Left ventricle myocardium inferior (tissue), 1 donor: Measurements from ENCODE around the gene A3GALT2. TPM values are rescaled to one million over a fixed set of nuclear protein-coding genes. Genes with fewer than 3 reads are reported as not detected.

Experiments
- DNase-seq: peaks from one replicate; pipeline ENCODE4 v3.0.0-alpha.2; 2020
- H3K27ac ChIP-seq: fragments of 200-600 bp; replicated peaks from 2 replicates; pipeline ENCODE4 v1.8.0; 2021
- H3K27me3 ChIP-seq: fragments of 200-600 bp; 2 replicates; pipeline ENCODE4 v1.8.0; 2021; ENCODE audit warnings: low read depth
- H3K36me3 ChIP-seq: fragments of 200-600 bp; 2 replicates; pipeline ENCODE4 v1.8.0; 2021
- H3K4me1 ChIP-seq: fragments of 200-600 bp; 2 replicates; pipeline ENCODE4 v1.8.0; 2021
- H3K4me3 ChIP-seq: fragments of 200-600 bp; 2 replicates; pipeline ENCODE4 v1.8.0; 2021; ENCODE audit warnings: mild to moderate bottlenecking, moderate library complexity
- H3K9me3 ChIP-seq: fragments of 200-600 bp; replicated peaks from 2 replicates; pipeline ENCODE4 v1.8.0; 2021
- intact Hi-C: fragments of 100-400 bp; cut with micrococcal nuclease; formaldehyde crosslinking; loops from one replicate; pipeline ENCODE4 v1.11.0; 2022
- total RNA-seq: library from RNA; stranded (reverse); fragmentation: NEBNext Ultra II Directional; extraction: Animal tissue kit (Norgen Biotek cat#: 25700); gene quantifications from one replicate; pipeline ENCODE4 v1.2.1, GENCODE V29; 2021
- TF ChIP-seq, protein P1 (sequence below): fragments of 200-600 bp; IDR thresholded peaks from 2 replicates; pipeline ENCODE4 v1.8.0; 2021; ENCODE audit warnings: antibody characterized with exemption, mild to moderate bottlenecking, borderline replicate concordance
- donor health status: DM: no; HTN: yes; CAD: no; lungs with severe emphysema.

A3GALT2 gene
- total RNA-seq, 1 donor from 2014 or later: not detected

DNA sequence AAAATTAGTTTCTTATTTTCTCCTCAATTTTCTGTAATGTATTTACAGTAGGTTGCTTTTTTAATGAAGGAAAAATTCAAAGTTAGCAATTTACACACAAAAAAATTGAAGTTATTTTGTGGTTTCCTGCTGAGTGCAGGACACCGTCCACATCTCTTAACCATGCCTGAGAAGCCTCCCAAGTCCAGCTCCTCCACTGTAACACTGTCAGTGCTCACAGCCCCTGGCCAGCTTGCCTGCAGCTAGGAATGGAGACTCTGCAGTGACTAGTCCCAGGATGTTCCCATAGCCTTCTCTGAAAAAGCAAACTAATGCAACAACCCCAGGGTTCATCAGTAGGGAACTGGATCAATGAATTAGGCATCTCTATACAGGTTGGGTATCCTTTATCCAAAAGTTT lies 3.5 kb downstream of the A3GALT2 start:
- no peak for DNase-seq
- TF ChIP-seq, protein P1, sequence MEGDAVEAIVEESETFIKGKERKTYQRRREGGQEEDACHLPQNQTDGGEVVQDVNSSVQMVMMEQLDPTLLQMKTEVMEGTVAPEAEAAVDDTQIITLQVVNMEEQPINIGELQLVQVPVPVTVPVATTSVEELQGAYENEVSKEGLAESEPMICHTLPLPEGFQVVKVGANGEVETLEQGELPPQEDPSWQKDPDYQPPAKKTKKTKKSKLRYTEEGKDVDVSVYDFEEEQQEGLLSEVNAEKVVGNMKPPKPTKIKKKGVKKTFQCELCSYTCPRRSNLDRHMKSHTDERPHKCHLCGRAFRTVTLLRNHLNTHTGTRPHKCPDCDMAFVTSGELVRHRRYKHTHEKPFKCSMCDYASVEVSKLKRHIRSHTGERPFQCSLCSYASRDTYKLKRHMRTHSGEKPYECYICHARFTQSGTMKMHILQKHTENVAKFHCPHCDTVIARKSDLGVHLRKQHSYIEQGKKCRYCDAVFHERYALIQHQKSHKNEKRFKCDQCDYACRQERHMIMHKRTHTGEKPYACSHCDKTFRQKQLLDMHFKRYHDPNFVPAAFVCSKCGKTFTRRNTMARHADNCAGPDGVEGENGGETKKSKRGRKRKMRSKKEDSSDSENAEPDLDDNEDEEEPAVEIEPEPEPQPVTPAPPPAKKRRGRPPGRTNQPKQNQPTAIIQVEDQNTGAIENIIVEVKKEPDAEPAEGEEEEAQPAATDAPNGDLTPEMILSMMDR: no peak
- Histone ChIP-seq H3K4me3 (no peak overlapping the region), H3K27ac (no peak overlapping the region), H3K27me3 (no peaks in the 10 kb centered on the region), H3K4me1 (no peaks in the 10 kb centered on the region), H3K9me3 (no peaks in the 10 kb centered on the region), H3K36me3 (peaks cover 1% of the 10 kb centered on the region)
- intact Hi-C loops: no loop called here

GRCh38 chr1:33316601-33317000 lies 4.3 kb downstream of the A3GALT2 start:
- intact Hi-C loops: no loop called here
- H3K27ac ChIP-seq: no peak overlapping the region
- no peaks in the 10 kb centered on the region for H3K27me3 ChIP-seq
- TF ChIP-seq, protein P1: no peak
- H3K4me3 ChIP-seq: no peak overlapping the region
- H3K4me1 ChIP-seq: no peaks in the 10 kb centered on the region
- no peaks in the 10 kb centered on the region for H3K9me3 ChIP-seq
- no peaks in the 10 kb centered on the region for H3K36me3 ChIP-seq
- DNase-seq: no peak

- H3K4me3 ChIP-seq: no peak overlapping the region
- H3K4me1 ChIP-seq: no peaks in the 10 kb centered on the region
- H3K27me3 ChIP-seq: no peaks in the 10 kb centered on the region
- TF ChIP-seq, protein P1: no peak
- no peaks in the 10 kb centered on the region for H3K36me3 ChIP-seq
- H3K27ac ChIP-seq: no peak overlapping the region
- no peaks in the 10 kb centered on the region for H3K9me3 ChIP-seq
- no peak for DNase-seq
- intact Hi-C loops: no loop called here
Observed at GRCh38 chr1:33314416-33314815, 6.5 kb downstream of the A3GALT2 start.

- DNase-seq: no peak
Observed at GRCh38 chr1:33312413-33312749, 8.5 kb downstream of the A3GALT2 start.

DNA sequence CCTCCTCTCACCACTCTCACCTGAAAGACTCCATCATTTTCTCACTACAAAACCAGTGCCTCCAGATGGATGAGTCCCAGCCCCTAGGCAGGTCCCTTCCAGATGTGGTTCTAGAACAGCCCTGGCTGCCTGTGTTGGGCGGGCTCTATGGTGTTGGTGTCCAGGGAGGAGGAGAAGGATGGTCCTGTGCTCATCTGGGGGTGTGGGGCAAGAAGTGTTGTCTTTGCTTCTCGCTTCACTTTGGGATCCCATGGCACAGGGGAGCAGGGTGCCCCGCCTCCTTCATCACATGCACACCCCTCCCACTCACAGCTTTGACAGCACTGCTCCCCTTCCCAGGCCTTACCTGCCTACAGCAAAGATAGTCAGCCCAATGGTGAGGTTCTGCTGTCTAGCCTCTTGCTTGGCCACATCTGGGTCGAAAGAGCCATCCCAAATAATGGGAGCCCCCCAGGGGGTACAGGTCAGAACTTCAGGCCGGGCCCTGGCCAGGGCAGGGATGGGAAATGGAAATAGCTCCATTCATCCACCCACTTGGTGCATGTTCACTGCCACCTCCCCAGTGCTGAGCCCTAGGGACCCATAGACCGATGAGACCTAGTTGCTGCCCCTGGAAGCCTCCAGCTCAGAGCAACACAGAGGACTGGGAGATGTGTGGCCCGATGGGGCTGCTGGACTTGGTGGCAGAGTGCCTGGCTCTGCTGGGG lies 9.0 kb downstream of the A3GALT2 start:
- Histone ChIP-seq H3K4me3 (no peak overlapping the region), H3K27me3 (peaks cover 3% of the 10 kb centered on the region), H3K9me3 (no peaks in the 10 kb centered on the region), H3K36me3 (no peaks in the 10 kb centered on the region), H3K27ac (no peak overlapping the region), H3K4me1 (peaks cover 3% of the 10 kb centered on the region)
- no peak for DNase-seq
- TF ChIP-seq, protein P1: no peak
- intact Hi-C loops: no loop called here

More at GRCh38 chr1:33312413-33312749, 8.5 kb downstream of the A3GALT2 start:
- Histone ChIP-seq H3K27ac (no peak overlapping the region), H3K36me3 (no peaks in the 10 kb centered on the region), H3K4me1 (no peaks in the 10 kb centered on the region), H3K9me3 (no peaks in the 10 kb centered on the region), H3K4me3 (no peak overlapping the region), H3K27me3 (no peaks in the 10 kb centered on the region)
- TF ChIP-seq, protein P1: no peak
- intact Hi-C loops: no loop called here
